HCT116 (cell line): ENCODE measurements around the gene LUZP2.

ENCODE experiments used
- ATF3 ChIP-seq: IDR thresholded peaks from 2 replicates; pipeline ENCODE4 v1.6.1; 2012
- CEBPB ChIP-seq: IDR thresholded peaks from 2 replicates; pipeline ENCODE4 v1.6.1; 2012; ENCODE audit warnings: low read depth
- EGR1 ChIP-seq: IDR thresholded peaks from 2 replicates; pipeline ENCODE4 v1.6.1; 2012; ENCODE audit warnings: low read depth
- EZH2 ChIP-seq: fragments of 200-600 bp; sonication (generic); IDR thresholded peaks from 2 replicates; pipeline ENCODE4 v1.6.1; 2017; ENCODE audit warnings: antibody characterized with exemption, mixed run types
- EZH2phosphoT487 ChIP-seq: fragments of 200-600 bp; IDR thresholded peaks from 2 replicates; pipeline ENCODE4 v1.6.1; 2018; ENCODE audit warnings: antibody characterized with exemption, borderline replicate concordance
- MAX ChIP-seq: IDR thresholded peaks from 2 replicates; pipeline ENCODE4 v1.6.1; 2012
- POLR2A ChIP-seq: IDR thresholded peaks from 2 replicates; pipeline ENCODE4 v1.7.0; 2011; ENCODE audit warnings: borderline replicate concordance; ENCODE audit not compliant: insufficient read depth, insufficient read length; ENCODE audit errors: extremely low read depth
- REST ChIP-seq: IDR thresholded peaks from 2 replicates; pipeline ENCODE4 v1.6.1; 2012; ENCODE audit warnings: low read depth
- SRF ChIP-seq: IDR thresholded peaks from 2 replicates; pipeline ENCODE4 v1.6.1; 2012; ENCODE audit warnings: low read depth
- YY1 ChIP-seq: IDR thresholded peaks from 2 replicates; pipeline ENCODE4 v1.6.1; 2011; ENCODE audit warnings: low read length, low read depth, moderate library complexity, mild to moderate bottlenecking; ENCODE audit not compliant: insufficient replicate concordance; ENCODE audit errors: extremely low read depth
- TF ChIP-seq, protein P1 (sequence below), 3 experiments: fragments of 200-600 bp in 1 of 3; sonication (generic) in 1 of 3; IDR thresholded peaks in 2 of 3; conservative IDR thresholded peaks in 1 of 3; 2 replicates each; pipeline ENCODE4 v1.5.1; 2012 to 2017; ENCODE audit warnings: low read depth in 2 of 3, low read length in 2 of 3, antibody characterized with exemption in 1 of 3, borderline replicate concordance in 1 of 3, control low read depth in 1 of 3, mild to moderate bottlenecking in 1 of 3, mixed read lengths in 1 of 3, mixed run types in 1 of 3, moderate library complexity in 1 of 3; ENCODE audit not compliant: insufficient read depth in 1 of 3

DNA sequence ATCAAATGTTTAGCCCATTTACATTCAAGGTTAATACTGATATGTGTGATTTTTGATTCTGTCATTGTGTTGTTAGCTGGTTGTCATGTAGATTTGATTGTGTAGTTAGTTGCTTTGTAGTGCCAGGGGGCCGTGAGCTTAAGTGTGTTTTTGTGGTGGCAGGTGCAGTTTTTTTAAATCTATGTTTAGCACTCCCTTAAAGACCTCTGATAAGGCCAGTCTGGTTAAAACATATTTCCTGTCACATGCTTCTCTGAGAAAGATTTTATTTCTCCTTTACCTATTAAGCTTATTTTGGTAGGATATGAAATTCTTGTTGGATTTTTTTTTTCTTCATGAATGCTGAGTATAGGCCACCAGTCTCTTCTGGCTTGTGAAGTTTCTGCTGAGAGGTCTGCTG lies 540.6 kb downstream of the LUZP2 start:
- TF ChIP-seq, protein P1, sequence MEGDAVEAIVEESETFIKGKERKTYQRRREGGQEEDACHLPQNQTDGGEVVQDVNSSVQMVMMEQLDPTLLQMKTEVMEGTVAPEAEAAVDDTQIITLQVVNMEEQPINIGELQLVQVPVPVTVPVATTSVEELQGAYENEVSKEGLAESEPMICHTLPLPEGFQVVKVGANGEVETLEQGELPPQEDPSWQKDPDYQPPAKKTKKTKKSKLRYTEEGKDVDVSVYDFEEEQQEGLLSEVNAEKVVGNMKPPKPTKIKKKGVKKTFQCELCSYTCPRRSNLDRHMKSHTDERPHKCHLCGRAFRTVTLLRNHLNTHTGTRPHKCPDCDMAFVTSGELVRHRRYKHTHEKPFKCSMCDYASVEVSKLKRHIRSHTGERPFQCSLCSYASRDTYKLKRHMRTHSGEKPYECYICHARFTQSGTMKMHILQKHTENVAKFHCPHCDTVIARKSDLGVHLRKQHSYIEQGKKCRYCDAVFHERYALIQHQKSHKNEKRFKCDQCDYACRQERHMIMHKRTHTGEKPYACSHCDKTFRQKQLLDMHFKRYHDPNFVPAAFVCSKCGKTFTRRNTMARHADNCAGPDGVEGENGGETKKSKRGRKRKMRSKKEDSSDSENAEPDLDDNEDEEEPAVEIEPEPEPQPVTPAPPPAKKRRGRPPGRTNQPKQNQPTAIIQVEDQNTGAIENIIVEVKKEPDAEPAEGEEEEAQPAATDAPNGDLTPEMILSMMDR (IDR thresholded peaks at IDR 0.05 in 2 of 3, conservative IDR thresholded peaks at IDR 0.05 in 1 of 3; ENCODE audit: borderline replicate concordance in 1 of 3, insufficient read depth in 1 of 3, low read depth in 2 of 3, low read length in 2 of 3) = no peak
- TF ChIP-seq POLR2A (no peak), SRF (no peak), ATF3 (no peak), CEBPB (no peak), YY1 (no peak), EZH2 (no peak), MAX (no peak), REST (no peak), EGR1 (no peak), EZH2phosphoT487 (no peak)
